Endometrial microvascular endothelial cells (primary cell): ENCODE results near the gene AQP2. TPM values are rescaled to one million over a fixed set of nuclear protein-coding genes. Genes with fewer than 3 reads are reported as not detected.

Experiments
- in situ Hi-C: cut with HindIII; loops from 2 replicates; pipeline ENCODE4 v1.10.0; 2017; ENCODE audit warnings: low sequenced_read_pairs, low pct_unique_long_range_greater_than_20kb; ENCODE audit errors: inconsistent ontology term
- total RNA-seq: library from RNA; depleted of rRNA; stranded (reverse); fragments of >200 nt; gene quantifications from one replicate; pipeline ENCODE4 v1.2.3, GENCODE V29; 2015; ENCODE audit errors: inconsistent ontology term

AQP2 gene
- total RNA-seq, 1 donor from 2014 or later, result not detected

GRCh38 chr12:49963976-49964815 is 13.7 kb downstream of the AQP2 start:
- in situ Hi-C loops, result loop anchor here (10.0 kb wide), 1 partner anchor 101 kb away; no protein-coding TSS in a partner anchor

- in situ Hi-C loops, result loop anchor here (10.0 kb wide), 1 partner anchor 100 kb away; no protein-coding TSS in a partner anchor
Measured at GRCh38 chr12:49964849-49965624, 14.5 kb downstream of the AQP2 start.

- in situ Hi-C loops, result loop anchor here (10.0 kb wide), 1 partner anchor 99 kb away; no protein-coding TSS in a partner anchor
Measured at GRCh38 chr12:49965836-49966235, 15.3 kb downstream of the AQP2 start.

GRCh38 chr12:49966511-49967041 is 16.0 kb downstream of the AQP2 start:
- in situ Hi-C loops, result loop anchor here (10.0 kb wide), 1 partner anchor 98 kb away; no protein-coding TSS in a partner anchor

- in situ Hi-C loops, result loop anchor here (10.0 kb wide), 1 partner anchor 98 kb away; no protein-coding TSS in a partner anchor
Measured at GRCh38 chr12:49967042-49967776, 16.7 kb downstream of the AQP2 start.

GRCh38 chr12:49967777-49968250 is 17.3 kb downstream of the AQP2 start:
- in situ Hi-C loops, result loop anchor here (10.0 kb wide), 1 partner anchor 97 kb away; no protein-coding TSS in a partner anchor

GRCh38 chr12:49968471-49968870 is 17.9 kb downstream of the AQP2 start:
- in situ Hi-C loops, result loop anchor here (10.0 kb wide), 1 partner anchor 96 kb away; no protein-coding TSS in a partner anchor

- in situ Hi-C loops, result loop anchor here (10.0 kb wide), 1 partner anchor 96 kb away; no protein-coding TSS in a partner anchor
Measured at GRCh38 chr12:49969027-49969426, 18.5 kb downstream of the AQP2 start.

- in situ Hi-C loops, result loop anchor here (10.0 kb wide), 1 partner anchor 95 kb away; no protein-coding TSS in a partner anchor
Measured at GRCh38 chr12:49969651-49970429, 19.3 kb downstream of the AQP2 start.

- in situ Hi-C loops, result no loop called here
Measured at GRCh38 chr12:49970658-49971057, 20.1 kb downstream of the AQP2 start.

GRCh38 chr12:49971141-49971540 is 20.6 kb downstream of the AQP2 start:
- in situ Hi-C loops, result no loop called here

GRCh38 chr12:49972129-49972528 is 21.6 kb downstream of the AQP2 start:
- in situ Hi-C loops, result no loop called here

GRCh38 chr12:49972641-49973360 is 22.3 kb downstream of the AQP2 start, which contains the start of gene AQP6:
TSS of gene AQP6 (plus strand) at chr12:49972947. CDS start at chr12:49973174, 227 bp downstream.
- in situ Hi-C loops, result no loop called here

GRCh38 chr12:49973361-49973830 is 22.9 kb downstream of the AQP2 start:
- in situ Hi-C loops, result no loop called here

GRCh38 chr12:49974231-49974675 is 23.7 kb downstream of the AQP2 start:
- in situ Hi-C loops, result no loop called here

- in situ Hi-C loops, result no loop called here
Measured at GRCh38 chr12:49974677-49975317, 24.3 kb downstream of the AQP2 start.
